AG10803 (cell line): Measurements from ENCODE around the gene MARCHF10.

Source experiments
- DNase-seq: peaks from one replicate; pipeline ENCODE4 v3.0.0; 2010; ENCODE audit warnings: low read depth
- H3K4me3 ChIP-seq: 2 replicates; pipeline ENCODE4 v1.5.1; 2011; ENCODE audit warnings: mild to moderate bottlenecking, low read length, control low read depth
- TF ChIP-seq, protein P1 (sequence below): conservative IDR thresholded peaks from 2 replicates; pipeline ENCODE4 v1.5.1; 2011; ENCODE audit warnings: mild to moderate bottlenecking, low read length, control low read depth, inconsistent platforms

The MARCHF10 gene

DNA sequence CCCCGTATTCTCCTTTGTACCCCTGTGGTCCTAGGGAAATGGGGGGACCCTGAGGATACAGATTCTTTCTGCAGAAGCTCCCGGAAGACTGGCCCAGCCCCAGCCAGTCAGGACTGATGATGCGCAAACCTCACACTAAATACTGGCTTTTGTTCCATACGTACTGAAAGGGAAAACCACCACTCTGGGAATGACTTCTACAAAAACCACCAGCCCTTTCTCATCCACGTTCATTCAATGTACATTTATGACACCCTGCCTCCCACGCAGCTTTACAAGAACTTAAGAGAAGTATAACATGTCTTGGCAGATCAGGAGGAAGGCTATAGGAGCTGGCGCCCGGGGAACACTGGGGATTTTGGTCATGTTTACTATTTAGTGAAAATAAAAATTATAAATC is 70.6 kb downstream of the MARCHF10 start:
- no peak for DNase-seq
- TF ChIP-seq, protein P1, sequence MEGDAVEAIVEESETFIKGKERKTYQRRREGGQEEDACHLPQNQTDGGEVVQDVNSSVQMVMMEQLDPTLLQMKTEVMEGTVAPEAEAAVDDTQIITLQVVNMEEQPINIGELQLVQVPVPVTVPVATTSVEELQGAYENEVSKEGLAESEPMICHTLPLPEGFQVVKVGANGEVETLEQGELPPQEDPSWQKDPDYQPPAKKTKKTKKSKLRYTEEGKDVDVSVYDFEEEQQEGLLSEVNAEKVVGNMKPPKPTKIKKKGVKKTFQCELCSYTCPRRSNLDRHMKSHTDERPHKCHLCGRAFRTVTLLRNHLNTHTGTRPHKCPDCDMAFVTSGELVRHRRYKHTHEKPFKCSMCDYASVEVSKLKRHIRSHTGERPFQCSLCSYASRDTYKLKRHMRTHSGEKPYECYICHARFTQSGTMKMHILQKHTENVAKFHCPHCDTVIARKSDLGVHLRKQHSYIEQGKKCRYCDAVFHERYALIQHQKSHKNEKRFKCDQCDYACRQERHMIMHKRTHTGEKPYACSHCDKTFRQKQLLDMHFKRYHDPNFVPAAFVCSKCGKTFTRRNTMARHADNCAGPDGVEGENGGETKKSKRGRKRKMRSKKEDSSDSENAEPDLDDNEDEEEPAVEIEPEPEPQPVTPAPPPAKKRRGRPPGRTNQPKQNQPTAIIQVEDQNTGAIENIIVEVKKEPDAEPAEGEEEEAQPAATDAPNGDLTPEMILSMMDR = no peak
- no peak overlapping the region for H3K4me3 ChIP-seq

DNA sequence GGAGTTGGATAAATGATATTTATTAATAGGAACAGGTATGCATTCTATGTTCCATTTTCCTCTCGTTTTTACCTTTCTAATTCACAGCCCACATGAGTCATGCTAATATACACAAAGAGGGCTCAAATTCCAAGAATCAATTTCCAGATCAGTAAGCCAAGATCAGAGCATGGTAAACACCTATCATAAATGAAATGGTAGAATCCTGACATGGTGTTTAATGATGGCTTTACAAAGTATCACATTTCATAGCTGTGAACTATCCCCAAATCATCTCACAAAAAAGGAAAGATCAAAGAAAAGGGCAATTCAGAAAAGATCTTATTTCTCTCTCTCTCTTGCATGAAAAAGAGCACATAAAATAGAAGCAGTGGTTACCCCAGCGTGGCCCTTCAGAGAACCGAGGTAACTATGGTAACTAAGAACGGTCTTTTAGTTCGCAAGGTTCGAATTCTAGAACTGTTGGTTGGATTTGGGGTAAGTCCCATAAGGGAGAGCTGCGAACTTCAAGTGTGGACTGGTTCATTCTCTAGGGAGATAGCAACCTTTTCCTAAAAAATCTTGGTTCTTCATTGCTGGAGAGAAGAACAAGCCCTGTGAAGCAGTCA is 73.0 kb downstream of the MARCHF10 start:
- no peak for DNase-seq
- TF ChIP-seq, protein P1 = no peak
- no peak overlapping the region for H3K4me3 ChIP-seq

DNA sequence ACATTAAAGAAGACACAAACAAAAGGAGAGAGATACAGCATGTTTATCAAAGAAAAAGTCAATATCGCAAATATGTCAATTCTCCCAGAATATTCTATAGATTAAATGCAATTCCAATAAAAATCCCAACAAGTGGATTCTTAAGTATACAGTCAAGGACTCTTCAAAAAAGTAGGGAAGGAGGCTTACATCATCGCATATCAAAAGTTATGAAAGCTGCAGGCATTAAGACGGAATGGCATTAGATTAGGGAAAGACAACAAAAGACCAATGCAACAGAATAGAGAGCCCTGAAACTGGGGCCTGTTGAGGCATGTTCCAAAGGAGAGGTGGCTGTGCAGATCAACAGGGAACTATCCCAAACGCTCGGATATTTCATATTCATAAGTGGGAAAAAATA is 76.0 kb downstream of the MARCHF10 start:
- no peak for DNase-seq
- TF ChIP-seq, protein P1 = no peak
- H3K4me3 ChIP-seq = no peak overlapping the region

DNA sequence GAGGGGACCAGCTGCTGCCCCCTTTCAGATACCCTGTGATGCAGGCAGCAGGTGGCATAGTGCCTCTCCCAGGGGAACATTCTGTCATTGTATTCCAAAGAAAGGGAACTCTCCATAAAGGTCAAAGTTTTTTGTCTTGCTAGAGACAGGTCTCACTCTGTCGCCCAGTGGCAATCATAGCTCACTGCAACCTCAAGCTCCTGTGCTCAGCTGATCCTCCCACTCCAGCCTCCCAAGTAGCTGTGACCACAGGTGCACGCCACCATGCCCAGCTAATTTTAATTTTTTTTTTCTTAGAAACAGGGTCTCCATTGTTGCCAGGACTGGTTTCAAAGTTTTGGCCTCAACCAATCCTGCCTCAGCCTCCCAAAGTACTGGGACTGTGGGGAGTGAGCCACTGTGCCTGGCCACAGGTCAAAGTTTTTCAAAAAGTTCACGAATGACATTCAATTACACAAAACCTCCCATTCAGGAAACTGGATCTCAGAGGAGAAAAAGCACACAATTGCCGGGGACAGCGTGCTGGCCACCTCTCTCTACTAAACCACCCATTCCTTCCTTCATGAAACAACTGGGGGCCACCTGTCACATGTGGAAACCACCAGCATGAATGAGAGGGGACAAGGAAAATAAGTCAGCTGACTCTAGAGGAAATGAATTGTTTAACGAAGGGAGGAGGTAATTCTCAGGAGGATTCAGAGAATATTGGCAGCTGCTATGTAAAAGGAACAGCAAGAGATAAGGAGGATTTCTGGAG is 80.0 kb downstream of the MARCHF10 start:
- no peak for DNase-seq

DNA sequence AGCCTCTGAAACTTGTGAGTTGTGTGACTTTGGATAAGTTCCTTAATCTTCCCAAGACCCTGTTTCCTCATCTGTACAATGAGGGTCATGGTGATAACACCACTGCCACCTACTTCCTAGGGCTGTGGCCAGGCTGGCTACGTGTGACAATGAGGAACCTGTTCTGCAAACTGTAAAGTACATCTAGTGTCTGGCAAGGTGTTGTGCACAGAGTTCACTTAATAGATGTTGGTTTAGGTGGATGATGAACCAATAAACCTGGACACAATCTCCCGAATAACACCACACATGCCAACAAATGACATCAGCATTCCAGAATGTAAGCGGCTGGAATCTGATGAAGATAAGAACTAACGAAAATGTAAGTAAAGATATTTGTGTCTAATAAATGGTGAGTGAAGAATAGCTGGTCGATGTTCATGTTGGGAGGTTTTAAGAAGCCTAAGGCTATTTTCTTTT is 82.3 kb downstream of the MARCHF10 start:
- DNase-seq = no peak
- TF ChIP-seq, protein P1 = no peak
- H3K4me3 ChIP-seq = no peak overlapping the region

More for the DNA sequence above, 80.0 kb downstream of the MARCHF10 start:
- no peak overlapping the region for H3K4me3 ChIP-seq
- TF ChIP-seq, protein P1 = no peak

DNA sequence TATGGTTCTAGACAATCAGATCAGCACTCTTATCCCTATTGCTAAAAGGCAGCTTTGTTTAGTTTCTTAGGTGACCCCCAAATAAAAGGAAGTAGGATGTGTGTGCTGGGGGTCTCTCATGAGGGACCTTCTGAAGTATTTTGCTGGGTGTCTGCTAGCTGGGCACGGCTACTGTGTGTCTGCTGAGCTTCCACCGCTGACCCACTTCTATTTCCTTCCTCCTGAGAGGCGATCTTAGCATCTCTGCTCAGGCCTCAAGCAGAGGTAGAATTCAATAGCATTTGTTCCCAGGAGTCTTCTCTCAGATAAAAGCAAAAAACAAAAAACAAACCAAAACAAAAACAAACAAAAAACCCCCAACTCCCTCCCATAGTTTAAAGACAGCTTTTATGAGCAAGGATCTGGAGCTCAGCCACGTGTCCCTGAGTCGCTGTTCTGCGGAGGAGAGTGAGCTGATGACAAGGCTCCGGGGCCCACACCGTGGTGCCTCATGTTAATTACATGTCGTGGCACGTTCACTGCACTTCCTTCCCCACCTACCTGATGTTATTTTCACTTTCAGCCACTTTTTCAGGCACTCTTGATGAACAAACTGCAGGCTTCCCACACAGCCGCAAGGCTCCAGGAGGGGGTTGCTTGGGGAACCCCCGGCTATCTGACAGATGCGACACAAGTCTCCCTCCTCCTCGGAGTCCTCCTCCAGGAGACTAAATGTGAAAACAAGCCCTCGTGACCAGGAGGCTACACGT is 83.5 kb downstream of the MARCHF10 start:
- DNase-seq = no peak
- TF ChIP-seq, protein P1 = no peak

DNA sequence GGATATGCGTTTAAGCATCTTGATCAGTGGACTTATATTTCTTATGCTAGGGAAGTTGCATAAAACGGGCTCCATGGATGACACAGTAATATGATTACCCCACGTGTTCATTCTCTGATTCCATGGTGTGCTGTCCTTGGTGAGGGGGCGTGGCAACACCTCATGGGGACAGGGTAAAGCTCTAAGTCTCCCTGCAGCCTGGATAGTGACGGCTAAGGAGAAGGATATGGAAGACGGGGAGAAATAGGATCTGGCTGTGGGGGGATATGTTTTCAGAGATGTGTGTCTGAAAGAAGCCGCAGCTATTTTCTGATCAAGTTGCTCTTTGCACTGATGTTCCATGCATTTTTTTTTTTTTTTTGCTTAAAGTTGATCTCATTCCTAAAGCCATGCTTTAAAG is 84.3 kb downstream of the MARCHF10 start:
- no peak overlapping the region for H3K4me3 ChIP-seq
- DNase-seq = no peak
- TF ChIP-seq, protein P1 = no peak

More for the DNA sequence above, 83.5 kb downstream of the MARCHF10 start:
- no peak overlapping the region for H3K4me3 ChIP-seq
